Heart left ventricle (tissue), 13 donors: ENCODE measurements around the gene CACTIN.

Experiments used
- CTCF ChIP-seq, 12 donors: fragments of 200-600 bp; sonication (generic) in 4 of 12; IDR thresholded peaks; one replicate each; pipeline versions ENCODE4 v1.5.0 to v1.8.0; 2018 to 2022; ENCODE audit warnings: antibody characterized with exemption in 12 of 12, mild to moderate bottlenecking in 5 of 12
- POLR2A ChIP-seq, 2 donors: fragments of 450-650 bp; IDR thresholded peaks; one replicate each; pipeline ENCODE4 v1.6.1; 2017; ENCODE audit warnings: antibody characterized with exemption in 2 of 2, mild to moderate bottlenecking in 2 of 2, moderate library complexity in 2 of 2
- donor health status: ischemic (EF 13 %, LVEDD 7.1; RV severe dilation, severe dysfunction).
- donor health status: DM: no; HTN: yes; CAD: no.
- donor health status: DM: no; HTN: no; CAD: no.
- donor health status: ischemic (EF 25% LVEDD 6.9; RV normal size, moderate dysfunction).
- donor health status: ischemic (EF 25% LVEDD 5.7; RV mildly dilated, moderate dysfunction).
- donor health status: ischemic (EF 35%, LVEDD 5.7; RV mildly dilated, moderate dysfunction).
- donor health status: nonischemic (EF 11% LVEDD 7.7; RV severe dilation, severe dysfunction).
- donor health status: DM: yes; HTN: yes; CAD: no.
- donor health status: PGD.
- donor health status: ischemic (EF 29% LVEDD 5.4; RV normal size, mild dysfunction).
- donor health status: nonischemic (EF 23%, LVEDD 6.1; RV moderate dilation, normal function).

GRCh38 chr19:3648037-3648905, 21.7 kb upstream of the CACTIN start:
- TF ChIP-seq CTCF (IDR thresholded peaks at IDR 0.05) = no peak
- TF ChIP-seq POLR2A (IDR thresholded peaks at IDR 0.05) = no peak
